Measurements from ENCODE around the gene PDE8B. TPM values are rescaled to one million over a fixed set of nuclear protein-coding genes. Genes with fewer than 3 reads are reported as not detected.

The PDE8B gene
- total RNA-seq, 1 experiment from 2014 or later = not detected

DNA sequence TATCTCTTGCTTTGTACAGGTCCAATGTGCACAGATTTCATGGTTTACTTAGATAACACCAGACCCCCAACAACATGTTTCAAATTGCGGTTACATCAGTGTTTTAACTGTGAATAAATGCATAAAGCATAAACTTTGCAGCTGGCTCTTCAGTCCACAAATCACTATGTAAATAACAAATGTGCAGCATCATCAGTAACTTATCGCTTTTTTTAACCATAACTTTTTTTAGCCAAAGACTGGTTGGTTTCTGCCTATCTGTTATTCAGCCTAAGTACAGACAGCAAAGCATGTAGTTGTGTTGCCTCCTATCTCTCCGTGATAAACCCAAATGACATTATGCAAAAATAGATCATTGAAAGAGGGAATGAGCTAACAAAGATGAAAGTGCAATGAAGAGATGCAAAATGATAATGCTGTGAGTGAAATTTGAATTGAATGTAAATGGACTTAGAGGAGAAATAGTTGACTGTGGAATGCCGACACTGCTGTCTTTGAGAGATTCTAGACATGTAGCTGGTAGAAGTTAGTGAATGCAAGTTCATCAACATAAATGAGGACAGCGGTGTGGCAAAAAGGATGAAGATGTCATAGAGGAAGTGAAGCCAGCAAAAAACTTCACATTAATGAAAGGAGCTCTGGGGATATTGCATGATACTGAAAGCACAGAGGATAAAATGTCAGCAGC, 108.8 kb downstream of the PDE8B start:
- no peak for DNase-seq (ENCODE audit: low read depth)

DNA sequence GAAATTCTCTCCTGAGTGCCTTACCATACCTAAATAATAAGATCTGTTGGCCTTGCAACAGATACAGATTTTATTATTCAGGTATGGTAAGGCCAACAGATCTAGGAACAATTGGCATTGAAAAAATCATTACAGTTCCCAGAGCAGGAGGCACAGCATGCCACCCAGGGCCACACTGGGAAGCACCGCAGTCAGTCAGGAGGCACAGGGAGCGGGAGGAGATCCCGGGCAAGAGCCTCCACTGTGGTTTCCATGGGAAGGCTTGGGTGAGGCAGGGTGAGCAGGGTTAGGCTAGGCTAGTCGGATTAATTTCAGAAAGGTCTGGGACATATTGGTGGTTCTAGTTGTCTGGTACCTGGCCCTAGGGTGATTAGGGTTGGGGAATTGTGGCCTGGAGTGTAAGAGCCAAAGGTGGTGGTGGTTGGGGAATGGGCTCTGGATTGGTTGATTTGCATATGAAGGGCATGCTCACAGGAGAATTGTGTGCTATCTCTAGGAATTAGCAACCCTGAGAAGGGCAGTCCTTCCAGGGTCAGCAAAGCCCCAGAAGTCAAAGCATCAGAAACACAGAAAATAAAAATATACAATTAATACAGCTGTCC, 111.4 kb downstream of the PDE8B start:
- DNase-seq (ENCODE audit: low read depth) = no peak

DNA sequence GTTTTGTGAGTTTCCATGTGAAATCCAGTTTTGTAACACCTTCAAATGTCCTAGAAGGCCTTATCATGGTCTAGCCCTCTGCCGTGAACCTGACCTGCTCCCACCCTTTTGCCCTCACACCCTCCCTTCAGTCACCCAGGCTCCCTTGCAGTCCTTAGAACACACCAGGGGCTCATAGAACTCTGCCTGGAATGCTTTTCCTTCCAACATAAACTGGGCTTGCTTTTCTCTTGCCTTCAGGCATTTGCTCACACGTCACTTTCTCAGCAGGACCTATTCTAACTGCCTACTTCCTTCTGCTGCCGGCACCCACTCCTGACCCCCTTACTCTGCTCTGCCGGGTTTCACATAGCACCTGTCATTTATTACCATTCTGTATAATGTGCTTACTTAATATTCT, 111.9 kb downstream of the PDE8B start:
- DNase-seq (ENCODE audit: low read depth) = no peak

DNA sequence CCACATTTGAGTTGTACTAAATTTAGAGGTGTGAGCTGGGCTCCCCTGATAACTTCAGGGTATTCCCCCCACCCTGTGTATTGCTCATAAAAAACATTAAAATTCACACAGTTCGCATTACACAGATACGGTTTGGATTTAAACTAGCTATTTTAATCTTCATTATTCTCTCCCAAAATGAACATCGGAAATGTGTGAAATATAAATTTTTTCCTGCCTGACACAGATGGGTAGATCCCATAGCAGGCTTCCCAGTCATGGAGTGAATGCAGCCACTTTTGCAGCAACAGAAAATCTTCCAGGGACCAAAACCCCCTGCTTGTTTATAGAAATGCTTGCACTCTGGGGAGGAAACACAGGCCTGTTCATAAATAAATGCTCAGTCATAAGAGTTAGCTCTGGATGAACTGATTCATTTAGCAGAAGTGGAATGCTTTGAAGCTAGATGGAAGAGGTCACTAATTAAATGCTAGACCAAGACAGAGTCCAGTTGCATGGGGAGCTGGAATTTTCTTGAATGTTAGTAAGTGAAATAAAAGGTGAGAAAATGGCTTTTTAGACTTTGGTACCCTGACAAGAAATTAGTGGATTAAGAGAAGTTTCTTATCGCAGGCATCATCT, 115.6 kb downstream of the PDE8B start:
- no peak for DNase-seq (ENCODE audit: low read depth)

DNA sequence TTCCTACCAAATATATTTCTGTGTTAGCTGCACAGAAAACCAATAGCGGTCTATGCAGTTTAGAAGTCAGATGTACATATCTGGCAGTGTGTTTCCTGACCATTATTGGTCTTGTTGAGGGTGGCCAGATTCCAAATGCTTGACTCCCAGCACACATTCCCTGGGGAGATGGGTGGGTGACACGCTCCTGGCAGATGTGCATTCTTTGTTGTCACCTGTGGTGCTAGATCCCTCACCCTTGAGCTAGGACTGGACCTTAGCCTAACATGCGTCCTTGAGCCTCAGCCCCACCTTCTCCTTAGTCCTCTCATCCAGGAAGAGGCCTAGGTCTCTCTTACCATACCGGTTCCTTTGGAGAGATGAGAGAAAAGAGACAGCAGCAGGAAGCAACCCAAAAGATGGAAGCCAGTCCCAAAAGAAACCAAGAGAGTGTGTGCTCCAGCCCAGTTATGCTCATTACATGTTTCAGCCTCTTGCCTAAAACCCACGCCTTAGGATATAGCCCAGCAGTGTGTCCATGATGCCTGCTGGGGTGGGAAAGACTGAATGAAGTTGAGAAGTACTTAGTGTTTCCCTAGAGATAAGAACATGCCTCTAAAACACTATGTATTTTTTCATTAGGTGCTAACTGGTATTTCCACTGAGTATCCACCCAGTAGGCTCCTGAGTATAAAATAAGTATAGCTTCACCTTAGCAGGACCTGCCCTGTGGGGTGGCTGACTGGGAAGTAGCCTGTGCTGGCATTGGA, 116.7 kb downstream of the PDE8B start:
- DNase-seq (ENCODE audit: low read depth) = no peak

DNA sequence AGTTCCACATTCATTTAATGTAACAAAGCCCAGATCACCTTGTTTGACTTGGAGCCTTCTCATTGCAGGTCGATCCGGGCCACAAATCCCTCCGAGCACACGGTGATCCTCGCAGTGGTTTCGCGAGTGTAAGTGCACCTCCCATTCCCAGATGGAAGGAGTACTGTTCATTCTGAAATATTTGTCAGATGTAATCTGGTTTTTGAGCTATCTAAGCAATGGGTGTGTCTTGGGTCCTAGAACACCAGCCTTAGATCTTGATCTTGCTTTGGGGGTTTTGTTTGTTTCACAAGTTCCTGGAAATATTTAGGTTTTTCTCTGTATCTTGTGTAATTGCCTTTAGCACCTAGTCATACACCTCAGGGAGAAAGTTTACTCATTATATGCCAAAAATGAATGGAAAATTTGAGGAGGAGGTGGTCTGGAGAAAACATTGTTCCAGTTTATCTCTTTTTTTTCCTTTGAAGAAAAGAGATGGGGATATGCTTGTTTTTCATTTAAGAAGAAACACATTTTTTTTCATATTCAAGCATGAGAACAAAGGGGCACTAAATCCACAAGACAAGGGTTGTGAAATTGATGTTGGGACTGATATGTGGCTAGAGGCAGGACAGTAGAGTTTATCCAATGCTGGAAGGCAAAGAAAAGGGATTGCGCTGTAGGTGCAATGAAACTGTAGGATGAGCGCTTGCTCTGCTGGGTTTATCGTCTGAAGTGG, 118.6 kb downstream of the PDE8B start:
- no peak for DNase-seq (ENCODE audit: low read depth)

DNA sequence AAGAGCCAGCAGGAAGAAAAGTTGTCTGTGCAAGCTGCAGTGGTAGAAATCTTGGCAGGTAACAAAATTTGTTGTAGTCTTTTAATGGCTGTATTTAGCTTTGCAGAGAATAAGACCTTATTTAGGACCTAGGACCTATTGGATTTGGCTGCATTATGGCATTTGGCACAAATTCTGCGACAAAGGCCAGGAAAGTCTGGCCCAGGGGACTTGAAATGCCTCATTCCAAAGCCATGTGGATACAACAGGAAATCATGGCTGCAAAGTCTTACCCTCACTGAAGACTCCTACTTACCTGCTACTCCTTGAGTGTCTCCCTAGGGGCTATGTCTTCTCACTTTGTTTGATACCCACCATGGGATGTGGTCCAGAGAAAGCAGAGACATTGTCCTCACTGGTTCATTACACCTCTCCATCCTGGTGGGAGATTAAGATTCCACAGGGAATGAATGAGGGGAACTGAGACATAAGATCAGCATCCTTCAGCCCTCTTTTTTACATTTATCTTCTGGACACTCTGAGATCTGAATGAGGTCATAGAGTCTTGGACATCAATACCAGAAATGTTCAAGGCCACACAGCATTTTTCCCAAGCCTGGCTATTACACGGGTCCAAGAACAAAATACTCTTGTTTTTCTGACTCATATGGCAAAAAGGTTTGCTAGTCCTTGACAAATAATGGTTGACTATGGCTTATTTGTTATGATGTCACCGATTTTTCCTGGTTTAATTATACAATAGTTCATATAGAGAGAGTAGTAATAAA, 119.4 kb downstream of the PDE8B start:
- no peak for DNase-seq (ENCODE audit: low read depth)

DNA sequence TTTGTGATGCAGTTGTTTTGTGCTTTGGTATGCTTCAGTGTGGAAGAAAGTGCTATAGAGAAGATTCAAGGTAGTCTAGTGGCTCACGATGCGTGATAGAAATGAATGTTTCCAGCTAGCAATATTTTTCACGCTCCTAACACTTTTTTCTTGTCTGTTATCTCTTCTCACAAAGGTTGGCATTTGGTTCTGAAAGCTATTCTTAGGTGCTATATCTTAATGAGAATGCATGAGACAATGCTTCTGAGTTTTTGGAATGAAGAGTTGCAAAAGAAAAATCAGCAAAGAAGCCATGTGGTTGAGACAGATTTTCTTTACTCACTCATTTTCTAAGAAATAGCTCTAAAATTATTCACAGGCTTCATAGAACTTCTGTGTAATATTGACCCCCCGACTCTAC, 122.6 kb downstream of the PDE8B start:
- no peak for DNase-seq (ENCODE audit: low read depth)

DNA sequence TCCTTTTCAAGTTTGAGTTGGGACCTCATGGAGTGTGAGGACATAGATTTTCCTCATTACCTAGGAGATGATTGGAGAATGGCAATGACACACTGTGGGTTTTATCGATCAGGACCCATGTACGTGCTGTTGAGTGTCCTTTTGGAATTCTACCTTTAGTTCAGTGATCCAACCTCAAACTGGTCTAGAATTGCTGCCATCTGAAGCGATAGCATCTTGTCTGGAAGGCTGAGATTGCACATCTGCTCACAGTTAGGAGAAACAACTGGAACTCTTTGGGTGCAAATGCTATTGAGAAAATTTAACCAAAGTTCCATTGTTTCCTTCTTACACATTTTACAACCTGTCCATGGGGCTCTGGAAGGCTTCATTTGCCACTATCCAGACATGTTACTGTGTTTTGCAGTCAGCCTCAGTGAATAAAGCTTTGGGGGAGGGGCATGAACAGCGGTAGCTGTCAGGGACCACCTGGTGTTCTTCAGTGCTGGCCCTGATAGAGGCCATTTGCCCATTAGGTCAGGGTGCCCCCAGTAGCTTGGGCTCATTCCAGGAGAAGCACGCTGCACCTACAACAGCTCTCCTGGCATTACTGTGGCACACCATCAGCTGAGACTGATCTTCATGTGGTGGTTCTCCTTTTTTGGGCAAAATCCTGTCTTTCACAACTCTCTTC, 123.1 kb downstream of the PDE8B start:
- DNase-seq (ENCODE audit: low read depth) = no peak

DNA sequence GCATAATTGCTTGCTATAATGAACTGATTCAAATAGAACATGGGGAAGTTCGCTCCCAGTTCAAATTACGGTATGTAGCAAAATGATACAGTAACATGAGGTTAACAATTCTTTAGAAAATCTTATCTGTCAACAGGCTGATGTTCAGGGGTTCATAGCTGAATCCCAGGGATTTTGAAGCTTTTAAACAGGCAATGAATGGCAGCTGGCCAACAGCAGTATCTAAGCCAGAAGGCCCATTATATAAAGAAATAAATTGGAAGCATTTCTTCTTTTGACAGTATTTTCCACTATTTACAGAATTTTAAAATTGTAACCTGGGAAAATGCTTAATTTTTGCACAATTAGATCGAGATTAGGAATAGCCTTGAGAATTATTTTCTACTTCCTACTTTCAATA, 126.8 kb downstream of the PDE8B start:
- DNase-seq (ENCODE audit: low read depth) = no peak

DNA sequence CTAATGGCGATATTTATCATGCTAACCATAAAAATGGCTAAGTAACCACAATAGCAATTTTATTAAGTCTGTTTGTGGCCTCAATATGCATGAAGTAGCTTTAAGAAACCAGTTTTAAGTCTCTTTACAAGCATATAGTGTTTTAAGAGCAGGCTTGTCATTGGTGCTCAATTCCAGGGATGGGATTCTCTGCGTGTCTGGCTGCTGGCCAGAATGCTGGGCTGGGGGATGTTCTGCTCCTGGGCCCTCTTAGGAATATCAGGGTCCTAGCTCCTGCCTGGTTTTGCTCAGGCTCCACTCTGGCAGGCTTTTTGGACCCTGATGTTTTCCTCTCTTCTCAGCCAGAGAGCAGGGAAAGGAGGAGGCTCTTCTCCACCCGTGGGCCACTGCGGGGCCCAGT, 127.2 kb downstream of the PDE8B start:
- DNase-seq (ENCODE audit: low read depth) = no peak

DNA sequence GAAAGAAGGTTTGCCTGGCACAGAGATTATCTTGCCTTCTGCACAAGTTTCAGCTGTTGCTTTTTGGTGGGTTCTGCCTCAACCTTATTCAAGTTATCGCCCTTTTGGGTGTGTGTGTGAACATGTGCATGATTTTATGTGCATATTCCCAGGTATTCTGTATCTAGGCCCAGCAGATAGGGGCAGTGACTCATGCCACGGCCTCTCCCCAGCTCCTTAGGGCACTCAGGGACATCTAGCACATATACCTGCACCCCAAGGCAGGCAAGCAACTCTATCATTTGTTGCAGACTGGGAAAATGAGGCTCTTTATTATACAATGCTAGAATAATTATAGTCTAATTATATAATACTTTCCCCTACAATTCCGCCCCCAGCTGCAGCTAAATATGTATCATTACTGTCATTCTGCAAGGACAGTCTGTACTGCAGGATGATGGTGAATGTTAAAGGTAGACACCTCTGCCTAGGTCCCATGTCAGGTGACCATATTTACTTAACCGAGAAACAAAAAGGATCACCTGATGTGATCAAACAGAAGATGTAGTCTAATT, 128.9 kb downstream of the PDE8B start:
- no peak for DNase-seq (ENCODE audit: low read depth)

- DNase-seq (ENCODE audit: low read depth) = no peak
These were observed 132.7 kb downstream of the PDE8B start for GRCh38 chr5:77343165-77343564.

DNA sequence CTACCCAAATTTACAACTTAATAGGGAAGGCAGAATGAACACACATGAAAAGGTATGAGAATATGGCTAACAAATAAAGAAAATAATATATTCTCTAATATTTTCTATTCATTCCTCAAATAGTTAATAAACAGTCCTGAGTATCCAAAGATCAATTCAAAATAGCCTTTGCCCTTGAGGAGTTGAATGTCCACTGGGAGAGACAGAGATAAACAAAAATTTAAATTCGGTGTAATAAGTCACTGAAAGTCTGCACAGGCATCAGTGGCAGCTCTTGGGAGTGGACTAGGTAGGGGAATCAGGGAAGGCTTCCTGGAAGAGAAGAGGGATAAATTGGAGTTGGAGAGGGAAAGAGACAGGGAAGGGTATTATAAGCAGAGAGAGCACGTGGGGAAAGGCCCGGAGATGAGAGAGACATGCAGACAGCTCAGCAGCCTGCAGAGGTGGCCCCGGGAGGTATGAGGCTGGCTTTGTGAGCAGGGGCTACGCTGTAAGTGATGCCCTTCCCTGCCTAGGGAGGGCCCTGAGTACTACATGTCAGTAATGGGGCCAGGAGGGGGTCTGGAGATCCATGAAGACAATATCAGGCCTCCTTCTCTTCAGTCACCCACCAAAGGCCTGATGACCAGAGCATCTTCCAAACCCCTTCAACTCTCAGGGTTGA, 137.1 kb downstream of the PDE8B start:
- DNase-seq (ENCODE audit: low read depth) = no peak

DNA sequence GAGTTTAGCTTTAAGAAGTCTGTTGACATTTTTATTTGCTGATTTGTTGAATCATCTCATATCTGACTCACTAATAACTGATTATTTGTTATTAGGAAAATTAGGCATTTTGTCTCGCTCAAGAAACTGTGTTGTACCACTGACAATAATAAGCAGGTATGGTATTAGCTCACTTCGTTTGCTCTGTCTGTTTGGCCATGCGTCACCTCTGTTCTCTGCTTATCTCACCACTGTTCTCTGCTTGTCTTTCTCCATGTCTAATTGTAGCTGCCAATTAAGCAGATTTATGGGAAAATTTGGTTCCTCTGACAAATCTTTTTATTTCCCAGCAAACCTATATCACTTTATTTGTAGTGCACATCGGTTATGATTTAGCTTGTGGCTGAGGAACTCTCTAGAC, 142.8 kb downstream of the PDE8B start:
- no peak for DNase-seq (ENCODE audit: low read depth)

DNA sequence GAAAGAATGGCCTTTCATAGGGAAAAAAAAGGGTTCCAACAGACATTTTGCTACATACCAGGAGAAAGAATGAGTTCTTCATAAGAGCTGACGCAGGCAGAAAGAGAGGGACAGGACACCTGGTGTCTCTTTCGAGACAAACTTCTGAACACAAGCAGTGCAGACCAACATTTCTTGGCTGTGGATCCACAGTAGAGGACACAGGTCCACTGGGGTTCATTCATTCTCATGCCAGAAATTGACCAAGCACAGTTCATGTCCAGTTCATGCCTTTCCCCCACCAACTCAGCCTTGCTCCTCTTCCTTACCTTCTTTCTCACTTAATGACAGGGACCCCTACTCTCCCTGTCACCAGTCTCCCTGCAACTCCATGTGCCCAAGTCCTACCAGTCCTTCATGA, 144.0 kb downstream of the PDE8B start:
- no peak for DNase-seq (ENCODE audit: low read depth)

DNA sequence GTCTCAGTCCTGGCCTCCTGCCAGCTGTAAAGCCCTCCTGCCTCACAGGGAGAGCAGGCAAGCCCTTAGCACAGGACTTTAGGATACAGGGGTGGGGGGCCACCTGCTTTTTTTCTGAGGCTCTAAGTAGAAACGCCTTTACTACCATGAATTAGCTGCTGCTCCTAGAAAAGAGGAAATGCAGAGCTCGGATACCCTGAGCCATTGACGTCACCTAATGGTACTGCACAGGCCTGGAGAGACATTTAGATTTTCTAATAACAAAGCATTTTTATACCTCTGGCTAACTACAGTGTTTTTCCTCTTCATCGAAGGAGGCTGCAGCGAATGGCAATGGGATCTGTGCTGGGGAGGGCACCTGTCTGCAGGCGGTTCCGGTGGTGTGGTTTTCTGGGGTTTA, 144.6 kb downstream of the PDE8B start:
- DNase-seq (ENCODE audit: low read depth) = no peak

DNA sequence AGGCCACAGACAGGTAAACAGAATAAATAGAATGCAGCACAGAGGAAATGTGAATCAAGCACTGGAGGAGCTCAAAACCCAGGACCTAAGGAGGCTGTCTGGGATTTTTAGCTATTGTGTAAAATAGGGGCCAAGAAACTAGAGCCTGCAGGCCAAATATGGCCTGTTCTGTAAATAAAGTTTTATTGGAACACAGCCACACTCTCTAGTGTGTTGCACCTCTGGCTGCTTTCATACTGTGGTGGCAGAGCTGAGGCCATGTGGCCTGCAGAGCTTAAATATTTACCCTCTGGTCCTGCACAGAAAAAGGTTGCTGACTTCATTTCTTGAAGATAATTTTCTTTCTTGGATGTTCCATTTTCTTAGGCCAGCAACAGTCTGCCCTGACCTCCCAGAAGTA, 145.3 kb downstream of the PDE8B start:
- no peak for DNase-seq (ENCODE audit: low read depth)

GRCh38 chr5:77356740-77357139, 146.3 kb downstream of the PDE8B start:
- DNase-seq (ENCODE audit: low read depth) = peak; percentile 16
